Fibroblast of skin of right biceps (primary cell): Measurements from ENCODE around the gene DMPK.
A peak's percentile ranks its signal among the peaks of the same experiment; 100 is the strongest.
"Not testable (repeated sequence)": the region's sequence is repeated elsewhere in the genome, so short reads cannot be mapped to it uniquely, and the experiment has no call there.

Source experiments
- DNase-seq: peaks from one replicate; pipeline ENCODE4 v3.0.0-alpha.2; 2013

The DMPK gene

GRCh38 chr19:45733160-45733810 lies 49.0 kb downstream of the DMPK start, which contains the start of gene MEIOSIN:
TSS of gene MEIOSIN (plus strand) at chr19:45733439. CDS start at chr19:45735377, 1,938 bp downstream.
- no peak for DNase-seq

- DNase-seq: peak; percentile 99
Measured at GRCh38 chr19:45730368-45731288, 51.7 kb downstream of the DMPK start, which contains the start of gene FBXO46. TSS of gene FBXO46 (minus strand) at chr19:45730896. CDS start at chr19:45713495, 17,401 bp downstream.

GRCh38 chr19:45729800-45730290 lies 52.4 kb downstream of the DMPK start:
- DNase-seq: no peak

DNA sequence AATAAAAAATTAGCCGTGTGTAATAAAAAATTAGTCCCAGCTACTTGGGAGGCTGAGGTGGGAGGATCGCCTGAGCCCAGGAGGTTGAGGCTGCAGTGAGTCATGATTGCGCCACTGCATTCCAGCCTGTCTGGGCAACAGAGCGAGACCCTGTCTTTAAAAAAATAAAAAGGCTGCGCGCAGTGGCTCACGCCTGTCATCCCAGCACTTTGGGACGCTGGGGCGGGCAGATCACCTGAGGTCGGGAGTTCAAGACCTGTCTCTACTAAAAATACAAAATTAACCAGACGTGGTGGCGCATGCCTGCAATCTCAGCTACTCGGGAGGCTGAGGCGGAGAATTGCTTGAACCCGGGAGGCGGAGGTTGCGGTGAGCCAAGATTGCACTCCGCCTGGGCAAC lies 53.6 kb downstream of the DMPK start:
- not testable (repeated sequence) for DNase-seq

DNA sequence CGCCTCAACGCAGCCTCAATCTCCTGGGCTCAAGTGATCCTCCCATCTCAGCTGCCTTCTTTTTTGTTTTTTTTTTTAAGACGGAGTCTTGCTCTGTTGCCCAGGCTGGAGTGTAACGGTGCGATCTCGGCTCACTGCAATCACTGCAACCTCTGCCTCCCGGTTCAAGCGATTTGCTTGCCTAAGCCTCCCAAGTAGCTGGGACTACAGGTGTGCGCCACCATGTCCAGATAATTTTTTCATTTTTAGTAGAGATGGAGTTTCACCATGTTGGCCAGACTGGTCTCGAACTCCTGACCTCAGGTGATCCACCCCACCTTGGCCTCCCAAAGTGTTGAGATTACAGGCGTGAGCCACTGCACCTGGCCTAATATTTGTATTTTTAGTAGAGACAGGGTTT lies 62.2 kb downstream of the DMPK start:
- DNase-seq: not testable (repeated sequence)
